ENCODE measurements around the gene CAPN2.

GRCh38 chr1:223691121-223691520 lies 21.2 kb upstream of the CAPN2 start:
- no peak for TF ChIP-seq POLR2A (IDR thresholded peaks at IDR 0.05; ENCODE audit: low read depth, low read length)
- TF ChIP-seq POLR2AphosphoS5 (IDR thresholded peaks at IDR 0.05; ENCODE audit: low read depth, low read length): no peak

All from GM12892 (cell line).